OCI-LY1 (cell line): Measurements from ENCODE around the gene JMJD8.

Source experiments
- H2AFZ ChIP-seq: fragments of 200-600 bp; sonication (generic), shearing (Covaris generic); 2 replicates; pipeline ENCODE4 v1.6.0; 2014; ENCODE audit warnings: antibody characterized with exemption, mild to moderate bottlenecking, low read length
- H3F3A ChIP-seq: fragments of 200-600 bp; sonication (generic), shearing (Covaris generic); 2 replicates; pipeline ENCODE4 v1.6.0; 2014; ENCODE audit warnings: mild to moderate bottlenecking, antibody characterized with exemption, low read length, moderate library complexity; ENCODE audit not compliant: insufficient read depth
- H3K27ac ChIP-seq: fragments of 200-600 bp; sonication (generic); 2 replicates; pipeline ENCODE4 v1.5.1; 2014; ENCODE audit warnings: low read length, mixed run types, mild to moderate bottlenecking, low read depth; ENCODE audit not compliant: poor library complexity, severe bottlenecking
- H3K27me3 ChIP-seq: fragments of 200-600 bp; sonication (generic); 2 replicates; pipeline ENCODE4 v1.6.0; 2014; ENCODE audit warnings: antibody characterized with exemption, mild to moderate bottlenecking, low read length, moderate library complexity; ENCODE audit not compliant: insufficient read depth
- H3K36me3 ChIP-seq: fragments of 200-600 bp; sonication (generic); 2 replicates; pipeline ENCODE4 v1.6.1; 2014; ENCODE audit warnings: mild to moderate bottlenecking, antibody characterized with exemption, low read length, moderate library complexity, mixed read lengths; ENCODE audit not compliant: insufficient read depth
- H3K4me1 ChIP-seq: fragments of 200-600 bp; sonication (generic); 2 replicates; pipeline ENCODE4 v1.5.1; 2014; ENCODE audit warnings: mild to moderate bottlenecking, low read length, moderate library complexity; ENCODE audit not compliant: insufficient read depth, severe bottlenecking
- H3K4me2 ChIP-seq: fragments of 200-600 bp; sonication (generic), shearing (Covaris generic); 2 replicates; pipeline ENCODE4 v1.6.1; 2014; ENCODE audit warnings: low read length
- H3K4me3 ChIP-seq: fragments of 200-600 bp; sonication (generic); 2 replicates; pipeline ENCODE4 v1.5.1; 2014; ENCODE audit warnings: low read length, low read depth, mild to moderate bottlenecking, mixed read lengths; ENCODE audit not compliant: poor library complexity, severe bottlenecking
- H3K79me2 ChIP-seq: fragments of 200-600 bp; shearing (Covaris generic); 2 replicates; pipeline ENCODE4 v1.6.1; 2016; ENCODE audit warnings: mixed run types, low read length, mixed read lengths; ENCODE audit not compliant: insufficient read depth
- H3K9ac ChIP-seq: fragments of 200-600 bp; sonication (generic), shearing (Covaris generic); 2 replicates; pipeline ENCODE4 v1.6.1; 2014; ENCODE audit warnings: mild to moderate bottlenecking, low read length, mixed read lengths
- H3K9me2 ChIP-seq: fragments of 200-600 bp; sonication (generic), shearing (Covaris generic); 2 replicates; pipeline ENCODE4 v1.6.1; 2014; ENCODE audit warnings: low read depth, mild to moderate bottlenecking, low read length, mixed read lengths
- H3K9me3 ChIP-seq: fragments of 200-600 bp; shearing (Covaris generic); 2 replicates; pipeline ENCODE4 v1.6.1; 2014; ENCODE audit warnings: low read length, mixed read lengths
- H4K20me1 ChIP-seq: fragments of 200-600 bp; sonication (generic), shearing (Covaris generic); 2 replicates; pipeline ENCODE4 v1.6.0; 2016; ENCODE audit warnings: mild to moderate bottlenecking, low read length; ENCODE audit not compliant: insufficient read depth
- EZH2 ChIP-seq: fragments of 200-600 bp; sonication (generic), shearing (Covaris generic); IDR thresholded peaks from 2 replicates; pipeline ENCODE4 v1.8.0; 2017; ENCODE audit warnings: borderline replicate concordance, mixed run types, mild to moderate bottlenecking, antibody characterized with exemption, low read length, moderate library complexity, mixed read lengths
- TF ChIP-seq, protein P1 (sequence below): fragments of 200-600 bp; sonication (generic), shearing (Covaris generic); IDR thresholded peaks from 2 replicates; pipeline ENCODE4 v1.5.1; 2017; ENCODE audit warnings: mild to moderate bottlenecking, antibody characterized with exemption, low read length, moderate library complexity, mixed read lengths

Gene JMJD8

DNA sequence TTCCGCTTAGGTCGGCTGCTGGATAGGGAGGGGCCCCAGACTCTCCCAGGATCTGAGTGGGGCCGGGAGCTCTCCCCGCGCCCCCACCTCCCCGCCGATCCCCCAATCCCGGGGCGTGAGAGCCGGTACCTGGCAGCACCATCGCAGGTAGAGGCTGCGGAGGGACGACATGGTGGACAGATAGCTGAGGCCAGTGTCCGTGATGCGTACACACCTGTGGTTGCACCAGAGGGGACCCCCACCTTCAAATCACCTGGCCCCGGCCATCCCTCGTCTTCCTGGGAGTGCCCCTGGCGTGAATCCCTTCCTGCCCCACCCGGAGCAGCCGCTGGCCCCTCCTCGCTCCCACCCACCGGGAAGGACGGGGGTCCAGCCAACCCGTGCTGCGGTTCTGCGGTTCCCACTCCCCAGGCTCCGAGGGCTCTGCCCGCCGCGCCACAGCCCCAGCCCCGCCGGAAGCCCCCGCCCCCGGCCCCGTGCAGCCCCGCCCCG, 10.8 kb upstream of the JMJD8 start:
- Histone ChIP-seq H2AFZ (no peak overlapping the region), H3K4me3 (peak overlapping the region; percentile 70), H3K4me2 (peak overlapping the region; percentile 94), H3K27ac (no peak overlapping the region), H3K79me2 (no peaks in the 10 kb centered on the region), H4K20me1 (no peaks in the 10 kb centered on the region), H3K36me3 (no peaks in the 10 kb centered on the region), H3F3A (no peaks in the 10 kb centered on the region), H3K4me1 (peaks cover 26% of the 10 kb centered on the region), H3K9me3 (no peaks in the 10 kb centered on the region), H3K9me2 (no peaks in the 10 kb centered on the region), H3K9ac (peak overlapping the region; percentile 67), H3K27me3 (no peaks in the 10 kb centered on the region; the same call in 1 of the 2 replicates)
- TF ChIP-seq EZH2: no peak
- TF ChIP-seq, protein P1, sequence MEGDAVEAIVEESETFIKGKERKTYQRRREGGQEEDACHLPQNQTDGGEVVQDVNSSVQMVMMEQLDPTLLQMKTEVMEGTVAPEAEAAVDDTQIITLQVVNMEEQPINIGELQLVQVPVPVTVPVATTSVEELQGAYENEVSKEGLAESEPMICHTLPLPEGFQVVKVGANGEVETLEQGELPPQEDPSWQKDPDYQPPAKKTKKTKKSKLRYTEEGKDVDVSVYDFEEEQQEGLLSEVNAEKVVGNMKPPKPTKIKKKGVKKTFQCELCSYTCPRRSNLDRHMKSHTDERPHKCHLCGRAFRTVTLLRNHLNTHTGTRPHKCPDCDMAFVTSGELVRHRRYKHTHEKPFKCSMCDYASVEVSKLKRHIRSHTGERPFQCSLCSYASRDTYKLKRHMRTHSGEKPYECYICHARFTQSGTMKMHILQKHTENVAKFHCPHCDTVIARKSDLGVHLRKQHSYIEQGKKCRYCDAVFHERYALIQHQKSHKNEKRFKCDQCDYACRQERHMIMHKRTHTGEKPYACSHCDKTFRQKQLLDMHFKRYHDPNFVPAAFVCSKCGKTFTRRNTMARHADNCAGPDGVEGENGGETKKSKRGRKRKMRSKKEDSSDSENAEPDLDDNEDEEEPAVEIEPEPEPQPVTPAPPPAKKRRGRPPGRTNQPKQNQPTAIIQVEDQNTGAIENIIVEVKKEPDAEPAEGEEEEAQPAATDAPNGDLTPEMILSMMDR: no peak

DNA sequence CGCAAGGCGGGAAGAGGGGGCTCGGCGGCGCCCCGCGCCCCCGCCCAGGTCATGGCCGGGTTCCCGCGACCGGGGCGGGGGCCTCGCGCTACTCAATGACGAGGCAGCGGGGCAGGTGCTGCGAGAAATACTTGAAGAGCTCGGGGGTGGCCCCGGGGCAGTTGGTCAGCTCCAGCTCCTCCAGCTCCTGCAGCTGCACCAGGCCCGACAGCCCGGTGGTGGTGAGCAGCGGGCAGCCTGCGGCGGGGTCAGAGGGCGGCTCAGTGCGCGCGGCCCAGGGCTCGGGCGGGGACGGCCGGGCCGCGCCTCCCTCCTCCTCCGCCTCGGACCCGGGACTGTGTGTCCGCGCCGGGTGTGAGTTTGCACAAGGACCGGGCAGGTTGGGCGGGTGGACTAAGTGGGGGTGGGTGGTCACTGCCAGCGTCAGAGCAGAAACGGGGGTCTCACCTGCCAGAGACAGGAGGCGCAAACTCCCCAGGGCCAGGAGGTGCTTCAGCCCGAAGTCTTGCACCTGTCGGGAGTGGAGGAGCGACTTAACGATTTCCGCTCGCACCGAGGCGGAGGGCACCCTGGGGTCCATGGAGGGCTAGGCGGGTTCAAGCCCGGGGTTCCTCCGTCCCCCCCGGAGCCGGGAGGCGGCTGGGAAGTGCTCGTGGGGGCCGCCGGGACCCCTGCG, 10.2 kb upstream of the JMJD8 start:
- Histone ChIP-seq H3K9me2 (no peaks in the 10 kb centered on the region), H2AFZ (no peak overlapping the region), H3K36me3 (no peaks in the 10 kb centered on the region), H3F3A (no peaks in the 10 kb centered on the region), H3K27ac (no peak overlapping the region), H3K4me1 (peaks cover 31% of the 10 kb centered on the region), H3K27me3 (no peaks in the 10 kb centered on the region; the same call in 1 of the 2 replicates), H3K9me3 (no peaks in the 10 kb centered on the region), H3K79me2 (no peaks in the 10 kb centered on the region), H4K20me1 (no peaks in the 10 kb centered on the region), H3K9ac (peak overlapping the region; percentile 67), H3K4me2 (peak overlapping the region; percentile 94), H3K4me3 (peak overlapping the region; percentile 70)
- no peak for TF ChIP-seq EZH2
- TF ChIP-seq, protein P1: no peak

DNA sequence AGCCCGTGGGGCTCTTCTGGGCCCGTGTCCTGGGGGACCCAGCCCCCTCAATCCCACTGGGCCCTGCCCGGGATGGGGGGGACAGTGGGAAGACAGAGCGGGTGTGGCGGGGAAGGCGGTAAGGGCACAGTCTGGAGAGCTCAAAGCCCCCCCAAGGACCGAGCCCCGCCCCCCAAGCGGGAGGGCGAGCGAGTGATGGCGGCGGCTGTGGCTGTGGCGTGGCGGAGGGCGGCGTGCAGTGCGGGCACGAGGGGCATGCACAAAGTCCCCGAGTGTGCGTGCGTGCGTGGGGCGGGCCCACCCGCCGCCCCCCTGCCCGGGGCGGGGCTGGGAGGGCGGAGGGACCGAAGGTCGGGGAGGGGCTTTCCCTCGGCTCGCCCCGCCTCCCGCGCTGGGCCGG, 9.6 kb upstream of the JMJD8 start:
- H4K20me1 ChIP-seq: no peaks in the 10 kb centered on the region
- H3K4me1 ChIP-seq: peaks cover 37% of the 10 kb centered on the region
- H3K9me3 ChIP-seq: no peaks in the 10 kb centered on the region
- H3K79me2 ChIP-seq: no peaks in the 10 kb centered on the region
- no peak for TF ChIP-seq EZH2
- no peaks in the 10 kb centered on the region for H3F3A ChIP-seq
- peak overlapping the region; percentile 70 for H3K4me3 ChIP-seq
- no peaks in the 10 kb centered on the region; the same call in 1 of the 2 replicates for H3K27me3 ChIP-seq
- H3K4me2 ChIP-seq: peak overlapping the region; percentile 94
- H3K36me3 ChIP-seq: no peaks in the 10 kb centered on the region
- no peak overlapping the region for H2AFZ ChIP-seq
- no peak overlapping the region for H3K27ac ChIP-seq
- H3K9ac ChIP-seq: no peak overlapping the region; the same call in 1 of the 2 replicates
- H3K9me2 ChIP-seq: no peaks in the 10 kb centered on the region
